Parathyroid adenoma (tissue), 2 donors: ENCODE results near the gene MYBPC3.
A peak's percentile ranks its signal among the peaks of the same experiment; 100 is the strongest.

Source experiments
- H2AFZ ChIP-seq: fragments of 300-600 bp; sonication (generic); one replicate; pipeline ENCODE4 v1.7.0; 2017; ENCODE audit warnings: antibody characterized with exemption, mild to moderate bottlenecking
- H3K27ac ChIP-seq: fragments of 300-600 bp; sonication (generic); one replicate; pipeline ENCODE4 v1.7.0; 2017
- H3K27me3 ChIP-seq: fragments of 300-600 bp; sonication (generic); one replicate; pipeline ENCODE4 v1.7.0; 2017; ENCODE audit warnings: low read length; ENCODE audit not compliant: control insufficient read depth, insufficient read depth
- H3K36me3 ChIP-seq: fragments of 300-600 bp; sonication (generic); one replicate; pipeline ENCODE4 v1.7.0; 2017; ENCODE audit warnings: low read length; ENCODE audit not compliant: control insufficient read depth, insufficient read depth
- H3K4me1 ChIP-seq: fragments of 300-600 bp; sonication (generic); one replicate; pipeline ENCODE4 v1.7.0; 2017; ENCODE audit warnings: control low read depth
- H3K4me2 ChIP-seq: fragments of 300-600 bp; sonication (generic); one replicate; pipeline ENCODE4 v1.7.0; 2017; ENCODE audit warnings: low read length
- H3K4me3 ChIP-seq: fragments of 300-600 bp; sonication (generic); one replicate; pipeline ENCODE4 v1.7.0; 2017; ENCODE audit warnings: low read depth, low read length
- H3K79me2 ChIP-seq: fragments of 300-600 bp; sonication (generic); one replicate; pipeline ENCODE4 v1.7.0; 2017; ENCODE audit warnings: control low read depth
- H3K9ac ChIP-seq: fragments of 300-600 bp; sonication (generic); one replicate; pipeline ENCODE4 v1.7.0; 2017; ENCODE audit warnings: mild to moderate bottlenecking
- H3K9me3 ChIP-seq: fragments of 300-600 bp; sonication (generic); one replicate; pipeline ENCODE4 v1.7.0; 2017; ENCODE audit warnings: low read length; ENCODE audit not compliant: control insufficient read depth
- TF ChIP-seq, protein P1 (sequence below): fragments of 300-600 bp; sonication (generic); IDR thresholded peaks from one replicate; pipeline ENCODE4 v1.7.0; 2017; ENCODE audit warnings: antibody characterized with exemption, mild to moderate bottlenecking
- donor health status: primary hyperparathyroidism.

MYBPC3 gene

DNA sequence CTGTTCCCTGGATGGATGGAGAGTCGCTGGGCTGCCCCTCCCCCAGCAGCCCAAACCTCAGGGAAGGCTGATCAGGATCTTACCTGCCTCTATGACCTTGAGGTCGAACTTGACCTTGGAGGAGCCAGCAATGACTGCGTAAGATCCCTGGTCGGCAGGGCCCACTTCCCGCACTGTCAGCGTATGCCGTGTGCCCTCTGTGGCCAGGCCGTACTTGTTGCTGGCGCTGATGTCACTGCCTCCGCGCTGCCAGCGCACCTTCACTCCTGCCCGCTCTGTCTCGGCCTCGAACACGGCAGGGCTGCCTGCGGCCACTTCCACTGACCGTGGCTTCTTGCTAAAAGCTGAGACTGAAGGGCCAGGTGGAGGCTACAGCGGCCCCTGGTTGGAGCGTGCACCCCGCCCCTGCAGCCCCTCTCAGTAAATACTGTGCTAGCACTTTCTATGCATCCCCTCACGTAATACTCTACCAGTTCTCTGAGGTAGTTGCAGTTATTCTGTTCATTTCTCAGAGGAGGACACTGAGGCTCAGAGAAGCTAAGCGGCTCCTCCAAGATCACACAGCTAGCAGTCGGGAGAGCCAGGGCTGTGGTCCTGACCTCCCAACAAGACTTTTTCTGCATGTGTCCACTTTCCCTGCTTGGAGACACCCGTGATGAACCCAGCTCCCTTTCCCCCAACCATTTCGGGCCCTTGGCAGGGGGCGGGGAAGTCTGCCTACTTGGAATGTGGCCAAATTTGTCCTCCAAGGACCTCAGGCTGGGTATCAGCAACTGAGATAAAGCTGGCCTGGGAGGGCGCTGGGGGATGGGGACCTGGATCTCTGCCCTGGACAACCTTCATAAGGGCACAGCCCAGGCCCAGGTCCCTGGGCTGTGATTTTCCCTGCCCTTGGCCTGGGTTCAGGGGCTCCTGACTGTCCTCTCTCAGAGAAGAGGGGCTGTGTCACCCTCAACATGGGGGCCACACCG, 1.1 kb downstream of the MYBPC3 start:
- no peak overlapping the region for H3K4me3 ChIP-seq
- TF ChIP-seq, protein P1, sequence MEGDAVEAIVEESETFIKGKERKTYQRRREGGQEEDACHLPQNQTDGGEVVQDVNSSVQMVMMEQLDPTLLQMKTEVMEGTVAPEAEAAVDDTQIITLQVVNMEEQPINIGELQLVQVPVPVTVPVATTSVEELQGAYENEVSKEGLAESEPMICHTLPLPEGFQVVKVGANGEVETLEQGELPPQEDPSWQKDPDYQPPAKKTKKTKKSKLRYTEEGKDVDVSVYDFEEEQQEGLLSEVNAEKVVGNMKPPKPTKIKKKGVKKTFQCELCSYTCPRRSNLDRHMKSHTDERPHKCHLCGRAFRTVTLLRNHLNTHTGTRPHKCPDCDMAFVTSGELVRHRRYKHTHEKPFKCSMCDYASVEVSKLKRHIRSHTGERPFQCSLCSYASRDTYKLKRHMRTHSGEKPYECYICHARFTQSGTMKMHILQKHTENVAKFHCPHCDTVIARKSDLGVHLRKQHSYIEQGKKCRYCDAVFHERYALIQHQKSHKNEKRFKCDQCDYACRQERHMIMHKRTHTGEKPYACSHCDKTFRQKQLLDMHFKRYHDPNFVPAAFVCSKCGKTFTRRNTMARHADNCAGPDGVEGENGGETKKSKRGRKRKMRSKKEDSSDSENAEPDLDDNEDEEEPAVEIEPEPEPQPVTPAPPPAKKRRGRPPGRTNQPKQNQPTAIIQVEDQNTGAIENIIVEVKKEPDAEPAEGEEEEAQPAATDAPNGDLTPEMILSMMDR, result no peak

DNA sequence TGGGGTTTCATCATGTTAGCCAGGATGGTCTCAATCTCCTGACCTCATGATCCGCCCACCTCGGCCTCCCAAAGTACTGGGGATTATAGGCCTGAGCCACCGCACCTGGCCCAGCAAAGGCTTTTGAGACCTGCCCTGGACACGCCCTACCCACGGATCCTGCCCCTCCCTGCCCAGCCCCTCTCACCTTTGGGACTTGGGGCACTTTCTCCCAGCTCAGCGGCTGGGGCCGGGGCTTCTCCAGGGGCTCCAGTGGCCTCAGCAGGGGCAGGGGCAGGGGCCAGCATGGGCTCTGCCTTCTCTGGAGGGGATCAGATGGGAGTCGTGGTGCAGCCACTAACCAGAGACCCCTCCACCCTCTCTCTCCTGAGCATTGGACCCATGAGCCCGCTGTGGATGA, 2.2 kb downstream of the MYBPC3 start:
- Histone ChIP-seq H3K36me3 (no peaks in the 10 kb centered on the region), H3K9ac (no peak overlapping the region), H3K4me3 (no peak overlapping the region)

More for the DNA sequence above, 1.1 kb downstream of the MYBPC3 start:
- H3K9me3 ChIP-seq, result no peaks in the 10 kb centered on the region
- peaks cover 8% of the 10 kb centered on the region for H3K4me1 ChIP-seq
- peak overlapping the region; percentile 28 for H2AFZ ChIP-seq
- H3K36me3 ChIP-seq, result no peaks in the 10 kb centered on the region
- H3K79me2 ChIP-seq, result no peaks in the 10 kb centered on the region
- no peak overlapping the region for H3K27ac ChIP-seq
- H3K4me2 ChIP-seq, result no peak overlapping the region
- H3K27me3 ChIP-seq, result no peaks in the 10 kb centered on the region
- no peak overlapping the region for H3K9ac ChIP-seq

GRCh38 chr11:47349521-47350095, 2.9 kb downstream of the MYBPC3 start:
- TF ChIP-seq, protein P1, result no peak
- Histone ChIP-seq H3K27ac (no peak overlapping the region), H3K4me1 (peaks cover 6% of the 10 kb centered on the region), H3K9ac (no peak overlapping the region), H3K4me3 (no peak overlapping the region), H3K27me3 (no peaks in the 10 kb centered on the region), H3K36me3 (no peaks in the 10 kb centered on the region), H3K79me2 (no peaks in the 10 kb centered on the region), H3K9me3 (no peaks in the 10 kb centered on the region), H2AFZ (no peak overlapping the region), H3K4me2 (no peak overlapping the region)

More for the DNA sequence above, 2.2 kb downstream of the MYBPC3 start:
- H3K9me3 ChIP-seq, result no peaks in the 10 kb centered on the region
- no peak overlapping the region for H3K27ac ChIP-seq
- peaks cover 8% of the 10 kb centered on the region for H3K4me1 ChIP-seq
- no peak overlapping the region for H2AFZ ChIP-seq
- H3K4me2 ChIP-seq, result no peak overlapping the region
- TF ChIP-seq, protein P1, result no peak
- H3K27me3 ChIP-seq, result no peaks in the 10 kb centered on the region
- H3K79me2 ChIP-seq, result no peaks in the 10 kb centered on the region

DNA sequence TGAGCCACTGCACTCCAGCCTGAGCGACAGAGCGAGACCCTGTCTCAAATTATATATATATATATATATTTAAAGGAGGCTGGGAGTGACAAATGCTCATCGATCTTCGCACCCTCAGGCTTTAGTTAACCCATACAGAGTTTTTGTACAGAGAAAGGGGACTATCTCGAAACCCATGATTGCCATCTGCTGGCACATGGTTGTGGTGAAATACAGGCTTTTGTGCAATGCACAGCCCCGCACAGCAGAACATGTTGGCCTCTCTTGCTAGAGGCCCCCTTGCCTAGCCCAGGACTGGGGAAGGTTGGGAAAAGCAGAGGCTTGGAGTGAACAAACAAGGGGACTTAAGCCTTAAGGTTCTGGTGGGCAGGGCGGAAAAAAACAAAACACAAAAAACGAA, 3.6 kb downstream of the MYBPC3 start:
- no peak overlapping the region for H3K27ac ChIP-seq
- no peaks in the 10 kb centered on the region for H3K9me3 ChIP-seq
- no peak overlapping the region for H2AFZ ChIP-seq
- no peaks in the 10 kb centered on the region for H3K36me3 ChIP-seq
- TF ChIP-seq, protein P1, result no peak
- no peak overlapping the region for H3K4me3 ChIP-seq
- H3K79me2 ChIP-seq, result no peaks in the 10 kb centered on the region
- no peak overlapping the region for H3K4me2 ChIP-seq
- H3K4me1 ChIP-seq, result peaks cover 5% of the 10 kb centered on the region
- H3K27me3 ChIP-seq, result no peaks in the 10 kb centered on the region
- H3K9ac ChIP-seq, result no peak overlapping the region
